Measurements from ENCODE around the gene CDH22.

DNA sequence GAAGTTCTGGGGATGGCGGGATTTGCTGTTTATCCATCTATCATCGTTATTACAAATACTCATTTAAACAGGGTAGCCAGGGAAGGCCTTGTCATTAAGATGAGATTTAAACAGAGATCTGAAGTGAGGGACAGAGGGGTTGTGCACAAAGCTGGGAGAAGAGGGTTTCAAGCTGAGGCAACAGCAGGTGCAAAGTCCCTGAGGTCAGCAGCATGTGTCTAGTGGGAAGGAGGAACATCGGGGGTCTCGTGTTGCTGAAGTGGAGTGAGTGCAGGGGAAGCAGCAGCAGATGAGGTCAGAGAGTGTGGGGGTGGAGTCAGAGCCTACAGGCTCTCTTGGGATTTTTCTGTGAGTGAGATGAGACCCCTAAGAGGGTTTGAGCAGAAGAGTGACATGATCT lies 52.0 kb downstream of the CDH22 start:
- TF ChIP-seq, protein P1, sequence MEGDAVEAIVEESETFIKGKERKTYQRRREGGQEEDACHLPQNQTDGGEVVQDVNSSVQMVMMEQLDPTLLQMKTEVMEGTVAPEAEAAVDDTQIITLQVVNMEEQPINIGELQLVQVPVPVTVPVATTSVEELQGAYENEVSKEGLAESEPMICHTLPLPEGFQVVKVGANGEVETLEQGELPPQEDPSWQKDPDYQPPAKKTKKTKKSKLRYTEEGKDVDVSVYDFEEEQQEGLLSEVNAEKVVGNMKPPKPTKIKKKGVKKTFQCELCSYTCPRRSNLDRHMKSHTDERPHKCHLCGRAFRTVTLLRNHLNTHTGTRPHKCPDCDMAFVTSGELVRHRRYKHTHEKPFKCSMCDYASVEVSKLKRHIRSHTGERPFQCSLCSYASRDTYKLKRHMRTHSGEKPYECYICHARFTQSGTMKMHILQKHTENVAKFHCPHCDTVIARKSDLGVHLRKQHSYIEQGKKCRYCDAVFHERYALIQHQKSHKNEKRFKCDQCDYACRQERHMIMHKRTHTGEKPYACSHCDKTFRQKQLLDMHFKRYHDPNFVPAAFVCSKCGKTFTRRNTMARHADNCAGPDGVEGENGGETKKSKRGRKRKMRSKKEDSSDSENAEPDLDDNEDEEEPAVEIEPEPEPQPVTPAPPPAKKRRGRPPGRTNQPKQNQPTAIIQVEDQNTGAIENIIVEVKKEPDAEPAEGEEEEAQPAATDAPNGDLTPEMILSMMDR (conservative IDR thresholded peaks at IDR 0.05) = no peak
- TF ChIP-seq ZFX (IDR thresholded peaks at IDR 0.05) = no peak

All from C4-2B (cell line).